Measurements from ENCODE around the gene EFNA4. TPM values are rescaled to one million over a fixed set of nuclear protein-coding genes. Genes with fewer than 3 reads are reported as not detected.

Gene EFNA4
- total RNA-seq, 1 experiment from 2014 or later = 9.8 TPM

DNA sequence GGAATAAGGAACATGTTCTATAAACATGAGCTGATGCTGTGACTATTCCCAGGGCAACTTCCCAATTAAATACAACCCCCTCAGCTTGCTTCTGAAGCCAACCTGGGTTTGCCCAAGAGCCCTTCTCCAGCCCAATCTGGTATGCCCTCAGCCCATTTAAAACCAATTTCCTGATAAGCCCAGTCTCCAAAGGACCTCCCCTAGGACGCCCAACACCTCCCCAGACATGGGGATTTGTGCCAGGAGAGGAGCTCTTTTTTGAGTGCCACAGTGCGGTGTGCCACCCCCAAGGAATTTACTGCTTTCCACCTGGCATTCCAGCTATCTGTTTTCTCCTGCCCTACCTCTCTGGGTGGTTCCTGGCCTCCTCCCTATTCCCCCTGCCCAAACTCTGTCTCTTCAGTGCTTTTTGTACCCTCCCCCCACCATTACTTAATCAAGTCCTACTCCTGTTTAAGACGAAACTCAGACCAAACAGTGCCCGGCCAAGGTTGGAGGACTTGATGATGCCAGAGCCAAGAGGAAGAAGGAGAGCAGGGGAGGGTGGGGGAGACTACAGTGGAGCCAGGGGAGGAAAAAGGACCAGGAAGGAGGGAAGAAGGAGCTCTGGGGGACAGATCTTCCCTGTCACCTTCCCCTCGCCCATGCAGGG is 52.7 kb downstream of the EFNA4 start:
- no peaks in the 10 kb centered on the region for H4K20me1 ChIP-seq (ENCODE audit: insufficient read depth)
- BruUV-seq (replicated peaks) = no TSS peak
- H3K27ac ChIP-seq (ENCODE audit: low read depth, low read length) = no peak overlapping the region
- H3K9me3 ChIP-seq (ENCODE audit: control insufficient read depth in 1 of 2, insufficient read depth in 1 of 2, low read depth in 1 of 2, low read length in 2 of 2) = no peaks in the 10 kb centered on the region
- H3K27me3 ChIP-seq (ENCODE audit: insufficient read depth, low read length) = peaks cover 6% of the 10 kb centered on the region; the same call in 1 of the 2 replicates
- ATAC-seq (no peak), DNase-seq (ENCODE audit: low read depth, low spot score) (no peak)
- ChIA-PET RAD21 (ENCODE audit: low non-redundant PET in 1 of 2, low total read pairs in 2 of 2, uncharacterized antibody in 2 of 2, unreplicated experiment in 2 of 2) (no interaction called here), POLR2A (no interaction called here), CTCF (interaction anchor here (0.9 to 1.4 kb wide), 3 partner anchors 25 to 57 kb away, joined by 3 to 7 read pairs (median 4); partner anchors contain the start of gene KRTCAP2)
- TF ChIP-seq RAD21 (IDR thresholded peaks at IDR 0.05; ENCODE audit: low read depth) = no peak
- TF ChIP-seq FOSL1 (IDR thresholded peaks at IDR 0.05; ENCODE audit: low read depth) = no peak
- TF ChIP-seq EZH2 (IDR thresholded peaks at IDR 0.05) = no peak
- H3K4me3 ChIP-seq (replicated peaks in 1 of 2; ENCODE audit: low read depth in 1 of 2, low read length in 2 of 2) = no peak overlapping the region
- H2AFZ ChIP-seq (ENCODE audit: low read depth, low read length, poor library complexity, severe bottlenecking) = no peak overlapping the region
- no peak overlapping the region for H3K4me2 ChIP-seq (ENCODE audit: low read length)
- no peaks in the 10 kb centered on the region for H3K9me2 ChIP-seq (ENCODE audit: insufficient read depth)
- intact Hi-C loops (cut with micrococcal nuclease) = no loop called here
- H3K79me2 ChIP-seq (ENCODE audit: insufficient read depth, low read length) = no peaks in the 10 kb centered on the region
- no peak overlapping the region for H3K9ac ChIP-seq (ENCODE audit: low read length)
- H3K4me1 ChIP-seq (ENCODE audit: control insufficient read depth in 1 of 2, insufficient read depth in 2 of 2, low read length in 2 of 2) = peaks cover 0 to 3% of the 10 kb centered on the region in 2 experiments; a peak in 1 of 4 replicates
- H3K36me3 ChIP-seq (ENCODE audit: control insufficient read depth in 1 of 2, insufficient read depth in 2 of 2, low read length in 2 of 2) = no peaks in the 10 kb centered on the region

DNA sequence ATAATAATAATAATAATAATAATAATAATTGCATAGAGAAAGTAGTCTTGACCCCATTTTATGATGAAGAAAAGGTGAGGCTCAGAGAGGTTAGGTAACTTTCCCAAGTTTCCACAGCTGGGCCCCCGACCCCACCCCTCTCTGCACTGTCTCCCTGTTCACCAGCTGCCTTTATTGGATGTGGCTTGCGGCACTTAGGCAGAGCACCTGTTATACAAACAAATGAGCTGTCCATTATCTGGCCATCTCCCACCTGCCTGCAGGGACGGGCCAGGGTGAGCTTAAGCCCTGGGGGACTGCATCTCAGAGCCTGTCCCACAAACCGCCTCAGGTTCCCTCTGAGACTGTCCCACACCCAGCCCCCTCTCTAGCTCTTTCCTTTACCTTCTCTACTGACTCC is 54.1 kb downstream of the EFNA4 start:
- intact Hi-C loops (cut with micrococcal nuclease) = no loop called here
- TF ChIP-seq SP1 (IDR thresholded peaks at IDR 0.05; ENCODE audit: low read depth) = no peak
- no peak for TF ChIP-seq ELF1 (IDR thresholded peaks at IDR 0.05; ENCODE audit: borderline replicate concordance, low read depth)
- no peak for TF ChIP-seq CBX3 (IDR thresholded peaks at IDR 0.05; ENCODE audit: low read depth)
- no peak for TF ChIP-seq ZFX (IDR thresholded peaks at IDR 0.05)
- TF ChIP-seq, protein P1, sequence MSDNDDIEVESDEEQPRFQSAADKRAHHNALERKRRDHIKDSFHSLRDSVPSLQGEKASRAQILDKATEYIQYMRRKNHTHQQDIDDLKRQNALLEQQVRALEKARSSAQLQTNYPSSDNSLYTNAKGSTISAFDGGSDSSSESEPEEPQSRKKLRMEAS (IDR thresholded peaks at IDR 0.05) = no peak
- no peak for TF ChIP-seq EZH2 (IDR thresholded peaks at IDR 0.05)
- no peak for TF ChIP-seq TCF7L2 (IDR thresholded peaks at IDR 0.05; ENCODE audit: borderline replicate concordance, extremely low read depth, insufficient read depth, insufficient read length)
- TF ChIP-seq, protein P2, sequence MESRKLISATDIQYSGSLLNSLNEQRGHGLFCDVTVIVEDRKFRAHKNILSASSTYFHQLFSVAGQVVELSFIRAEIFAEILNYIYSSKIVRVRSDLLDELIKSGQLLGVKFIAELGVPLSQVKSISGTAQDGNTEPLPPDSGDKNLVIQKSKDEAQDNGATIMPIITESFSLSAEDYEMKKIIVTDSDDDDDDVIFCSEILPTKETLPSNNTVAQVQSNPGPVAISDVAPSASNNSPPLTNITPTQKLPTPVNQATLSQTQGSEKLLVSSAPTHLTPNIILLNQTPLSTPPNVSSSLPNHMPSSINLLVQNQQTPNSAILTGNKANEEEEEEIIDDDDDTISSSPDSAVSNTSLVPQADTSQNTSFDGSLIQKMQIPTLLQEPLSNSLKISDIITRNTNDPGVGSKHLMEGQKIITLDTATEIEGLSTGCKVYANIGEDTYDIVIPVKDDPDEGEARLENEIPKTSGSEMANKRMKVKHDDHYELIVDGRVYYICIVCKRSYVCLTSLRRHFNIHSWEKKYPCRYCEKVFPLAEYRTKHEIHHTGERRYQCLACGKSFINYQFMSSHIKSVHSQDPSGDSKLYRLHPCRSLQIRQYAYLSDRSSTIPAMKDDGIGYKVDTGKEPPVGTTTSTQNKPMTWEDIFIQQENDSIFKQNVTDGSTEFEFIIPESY (IDR thresholded peaks at IDR 0.05; ENCODE audit: extremely low read depth, insufficient replicate concordance, low read length) = no peak
- TF ChIP-seq SIN3A (IDR thresholded peaks at IDR 0.05; ENCODE audit: low read depth) = no peak
- TF ChIP-seq EZH2phosphoT487 (IDR thresholded peaks at IDR 0.05; ENCODE audit: borderline replicate concordance) = no peak
- TF ChIP-seq RAD21 (IDR thresholded peaks at IDR 0.05; ENCODE audit: low read depth) = no peak
- TF ChIP-seq YY1 (IDR thresholded peaks at IDR 0.05; ENCODE audit: extremely low read depth, insufficient replicate concordance, low read depth, low read length) = no peak
- no peak for TF ChIP-seq POLR2A (IDR thresholded peaks at IDR 0.05; ENCODE audit: borderline replicate concordance, extremely low read depth, insufficient read depth, insufficient read length)
- TF ChIP-seq, protein P3, sequence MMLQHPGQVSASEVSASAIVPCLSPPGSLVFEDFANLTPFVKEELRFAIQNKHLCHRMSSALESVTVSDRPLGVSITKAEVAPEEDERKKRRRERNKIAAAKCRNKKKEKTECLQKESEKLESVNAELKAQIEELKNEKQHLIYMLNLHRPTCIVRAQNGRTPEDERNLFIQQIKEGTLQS (IDR thresholded peaks at IDR 0.05) = no peak
- no peak for TF ChIP-seq SRF (IDR thresholded peaks at IDR 0.05; ENCODE audit: low read depth)
- TF ChIP-seq, protein P4, sequence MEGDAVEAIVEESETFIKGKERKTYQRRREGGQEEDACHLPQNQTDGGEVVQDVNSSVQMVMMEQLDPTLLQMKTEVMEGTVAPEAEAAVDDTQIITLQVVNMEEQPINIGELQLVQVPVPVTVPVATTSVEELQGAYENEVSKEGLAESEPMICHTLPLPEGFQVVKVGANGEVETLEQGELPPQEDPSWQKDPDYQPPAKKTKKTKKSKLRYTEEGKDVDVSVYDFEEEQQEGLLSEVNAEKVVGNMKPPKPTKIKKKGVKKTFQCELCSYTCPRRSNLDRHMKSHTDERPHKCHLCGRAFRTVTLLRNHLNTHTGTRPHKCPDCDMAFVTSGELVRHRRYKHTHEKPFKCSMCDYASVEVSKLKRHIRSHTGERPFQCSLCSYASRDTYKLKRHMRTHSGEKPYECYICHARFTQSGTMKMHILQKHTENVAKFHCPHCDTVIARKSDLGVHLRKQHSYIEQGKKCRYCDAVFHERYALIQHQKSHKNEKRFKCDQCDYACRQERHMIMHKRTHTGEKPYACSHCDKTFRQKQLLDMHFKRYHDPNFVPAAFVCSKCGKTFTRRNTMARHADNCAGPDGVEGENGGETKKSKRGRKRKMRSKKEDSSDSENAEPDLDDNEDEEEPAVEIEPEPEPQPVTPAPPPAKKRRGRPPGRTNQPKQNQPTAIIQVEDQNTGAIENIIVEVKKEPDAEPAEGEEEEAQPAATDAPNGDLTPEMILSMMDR (IDR thresholded peaks at IDR 0.05 in 2 of 3, conservative IDR thresholded peaks at IDR 0.05 in 1 of 3; ENCODE audit: borderline replicate concordance in 1 of 3, insufficient read depth in 1 of 3, low read depth in 2 of 3, low read length in 2 of 3) = no peak

More for the DNA sequence above, 54.1 kb downstream of the EFNA4 start:
- Histone ChIP-seq H3K79me2 (ENCODE audit: insufficient read depth, low read length) (no peaks in the 10 kb centered on the region), H3K4me1 (ENCODE audit: control insufficient read depth in 1 of 2, insufficient read depth in 2 of 2, low read length in 2 of 2) (no peaks in the 10 kb centered on the region; a peak in 1 of 4 replicates), H3K9me2 (ENCODE audit: insufficient read depth) (no peaks in the 10 kb centered on the region), H3K4me2 (ENCODE audit: low read length) (no peak overlapping the region), H3K4me3 (replicated peaks in 1 of 2; ENCODE audit: low read depth in 1 of 2, low read length in 2 of 2) (no peak overlapping the region), H3K9ac (ENCODE audit: low read length) (no peak overlapping the region), H2AFZ (ENCODE audit: low read depth, low read length, poor library complexity, severe bottlenecking) (no peak overlapping the region), H3K9me3 (ENCODE audit: control insufficient read depth in 1 of 2, insufficient read depth in 1 of 2, low read depth in 1 of 2, low read length in 2 of 2) (no peaks in the 10 kb centered on the region), H3K27ac (ENCODE audit: low read depth, low read length) (no peak overlapping the region), H3K27me3 (ENCODE audit: insufficient read depth, low read length) (peaks cover 6% of the 10 kb centered on the region; the same call in 1 of the 2 replicates), H3K36me3 (ENCODE audit: control insufficient read depth in 1 of 2, insufficient read depth in 2 of 2, low read length in 2 of 2) (no peaks in the 10 kb centered on the region), H4K20me1 (ENCODE audit: insufficient read depth) (no peaks in the 10 kb centered on the region)
- ChIA-PET RAD21 (ENCODE audit: low non-redundant PET in 1 of 2, low total read pairs in 2 of 2, uncharacterized antibody in 2 of 2, unreplicated experiment in 2 of 2) (no interaction called here), POLR2A (no interaction called here), CTCF (interaction anchor here (0.8 to 1.2 kb wide), 3 partner anchors 10 to 50 kb away, joined by 3 to 4 read pairs (median 3); no protein-coding TSS in a partner anchor)
- BruUV-seq (replicated peaks) = no TSS peak
- DNase-seq (ENCODE audit: low read depth, low spot score) = no peak
- no peak for ATAC-seq
